HL-60 (cell line): Measurements from ENCODE around the gene MTMR12.

ENCODE experiments used
- GABPA ChIP-seq: IDR thresholded peaks from 2 replicates; pipeline ENCODE4 v1.6.1; 2012; ENCODE audit warnings: low read depth
- POLR2AphosphoS5 ChIP-seq: IDR thresholded peaks from 2 replicates; pipeline ENCODE4 v1.6.1; 2012; ENCODE audit warnings: low read depth
- SPI1 ChIP-seq: IDR thresholded peaks from 2 replicates; pipeline ENCODE4 v1.6.1; 2012; ENCODE audit warnings: low read depth, mild to moderate bottlenecking, borderline replicate concordance
- TF ChIP-seq, protein P1 (sequence below): IDR thresholded peaks from one replicate; pipeline ENCODE4 v1.5.1; 2011; ENCODE audit warnings: low read length, control low read depth, inconsistent platforms; ENCODE audit not compliant: insufficient read depth
- TF ChIP-seq, protein P2 (sequence below): IDR thresholded peaks from 2 replicates; pipeline ENCODE4 v1.6.1; 2012; ENCODE audit warnings: low read depth; ENCODE audit not compliant: insufficient replicate concordance

DNA sequence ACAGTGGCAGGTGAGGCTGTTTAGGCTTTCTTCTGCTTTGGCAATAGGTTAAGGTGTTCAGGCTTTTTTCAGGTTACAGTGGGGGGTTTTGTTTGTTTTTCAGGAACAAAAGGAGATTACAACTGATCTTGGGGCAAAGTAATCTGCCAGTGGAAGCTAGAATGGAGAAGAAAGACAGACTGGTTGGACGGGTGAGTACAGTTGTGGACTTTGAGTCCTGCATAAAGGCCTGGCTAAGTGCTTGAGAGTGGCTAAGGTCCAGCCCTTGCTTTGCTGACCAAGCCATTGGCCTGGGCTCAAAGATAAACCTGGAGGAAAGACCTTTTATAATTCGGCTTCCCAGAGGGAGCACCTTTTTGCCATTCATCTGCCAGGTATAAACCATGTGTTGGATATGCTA, 63.1 kb downstream of the MTMR12 start:
- TF ChIP-seq, protein P1, sequence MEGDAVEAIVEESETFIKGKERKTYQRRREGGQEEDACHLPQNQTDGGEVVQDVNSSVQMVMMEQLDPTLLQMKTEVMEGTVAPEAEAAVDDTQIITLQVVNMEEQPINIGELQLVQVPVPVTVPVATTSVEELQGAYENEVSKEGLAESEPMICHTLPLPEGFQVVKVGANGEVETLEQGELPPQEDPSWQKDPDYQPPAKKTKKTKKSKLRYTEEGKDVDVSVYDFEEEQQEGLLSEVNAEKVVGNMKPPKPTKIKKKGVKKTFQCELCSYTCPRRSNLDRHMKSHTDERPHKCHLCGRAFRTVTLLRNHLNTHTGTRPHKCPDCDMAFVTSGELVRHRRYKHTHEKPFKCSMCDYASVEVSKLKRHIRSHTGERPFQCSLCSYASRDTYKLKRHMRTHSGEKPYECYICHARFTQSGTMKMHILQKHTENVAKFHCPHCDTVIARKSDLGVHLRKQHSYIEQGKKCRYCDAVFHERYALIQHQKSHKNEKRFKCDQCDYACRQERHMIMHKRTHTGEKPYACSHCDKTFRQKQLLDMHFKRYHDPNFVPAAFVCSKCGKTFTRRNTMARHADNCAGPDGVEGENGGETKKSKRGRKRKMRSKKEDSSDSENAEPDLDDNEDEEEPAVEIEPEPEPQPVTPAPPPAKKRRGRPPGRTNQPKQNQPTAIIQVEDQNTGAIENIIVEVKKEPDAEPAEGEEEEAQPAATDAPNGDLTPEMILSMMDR = no peak
- TF ChIP-seq, protein P2, sequence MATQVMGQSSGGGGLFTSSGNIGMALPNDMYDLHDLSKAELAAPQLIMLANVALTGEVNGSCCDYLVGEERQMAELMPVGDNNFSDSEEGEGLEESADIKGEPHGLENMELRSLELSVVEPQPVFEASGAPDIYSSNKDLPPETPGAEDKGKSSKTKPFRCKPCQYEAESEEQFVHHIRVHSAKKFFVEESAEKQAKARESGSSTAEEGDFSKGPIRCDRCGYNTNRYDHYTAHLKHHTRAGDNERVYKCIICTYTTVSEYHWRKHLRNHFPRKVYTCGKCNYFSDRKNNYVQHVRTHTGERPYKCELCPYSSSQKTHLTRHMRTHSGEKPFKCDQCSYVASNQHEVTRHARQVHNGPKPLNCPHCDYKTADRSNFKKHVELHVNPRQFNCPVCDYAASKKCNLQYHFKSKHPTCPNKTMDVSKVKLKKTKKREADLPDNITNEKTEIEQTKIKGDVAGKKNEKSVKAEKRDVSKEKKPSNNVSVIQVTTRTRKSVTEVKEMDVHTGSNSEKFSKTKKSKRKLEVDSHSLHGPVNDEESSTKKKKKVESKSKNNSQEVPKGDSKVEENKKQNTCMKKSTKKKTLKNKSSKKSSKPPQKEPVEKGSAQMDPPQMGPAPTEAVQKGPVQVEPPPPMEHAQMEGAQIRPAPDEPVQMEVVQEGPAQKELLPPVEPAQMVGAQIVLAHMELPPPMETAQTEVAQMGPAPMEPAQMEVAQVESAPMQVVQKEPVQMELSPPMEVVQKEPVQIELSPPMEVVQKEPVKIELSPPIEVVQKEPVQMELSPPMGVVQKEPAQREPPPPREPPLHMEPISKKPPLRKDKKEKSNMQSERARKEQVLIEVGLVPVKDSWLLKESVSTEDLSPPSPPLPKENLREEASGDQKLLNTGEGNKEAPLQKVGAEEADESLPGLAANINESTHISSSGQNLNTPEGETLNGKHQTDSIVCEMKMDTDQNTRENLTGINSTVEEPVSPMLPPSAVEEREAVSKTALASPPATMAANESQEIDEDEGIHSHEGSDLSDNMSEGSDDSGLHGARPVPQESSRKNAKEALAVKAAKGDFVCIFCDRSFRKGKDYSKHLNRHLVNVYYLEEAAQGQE = no peak
- TF ChIP-seq GABPA (no peak), POLR2AphosphoS5 (no peak), SPI1 (no peak)
